Measurements from ENCODE around the gene TMEM61. TPM values are rescaled to one million over a fixed set of nuclear protein-coding genes. Genes with fewer than 3 reads are reported as not detected.
"Not testable (repeated sequence)": the region's sequence is repeated elsewhere in the genome, so short reads cannot be mapped to it uniquely, and the experiment has no call there.

The TMEM61 gene
- total RNA-seq = not detected

DNA sequence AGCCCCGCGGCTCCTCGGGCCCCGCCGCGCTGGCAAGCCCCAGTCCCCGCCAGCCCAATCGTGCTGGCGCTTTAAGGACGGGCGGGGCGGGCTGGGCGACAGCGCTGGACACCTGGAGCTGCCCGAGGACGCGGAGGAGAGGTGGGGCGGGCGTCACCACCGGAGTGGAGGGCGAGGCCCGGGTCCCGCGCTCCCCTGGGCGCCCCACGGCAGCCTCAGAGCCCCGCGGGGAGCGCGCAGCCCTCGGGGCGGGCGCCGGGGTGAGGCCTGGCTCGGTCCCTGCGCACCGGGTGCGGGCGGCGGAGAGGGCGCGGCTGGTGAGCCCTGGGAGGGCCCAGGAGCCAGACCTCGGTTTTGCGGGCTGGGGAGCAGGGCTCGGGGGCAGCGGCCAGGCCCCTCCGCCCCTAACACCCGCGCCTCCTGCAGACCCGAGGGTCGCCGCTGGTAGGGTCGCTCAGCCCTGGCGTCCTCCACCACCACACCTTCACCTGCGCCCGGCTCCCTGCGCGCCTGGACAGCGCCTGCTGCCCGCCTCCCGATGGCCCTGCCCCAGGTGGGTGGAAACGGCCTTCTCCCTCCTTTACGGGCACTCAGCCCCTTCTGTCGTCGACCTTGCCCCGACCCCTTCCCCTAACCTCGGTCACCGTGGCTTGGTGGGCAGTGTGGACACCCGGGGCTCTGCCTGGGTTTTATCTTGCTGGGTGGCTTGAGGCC, at the start of gene TMEM61:
TMEM61 (plus strand) TSS at position 101 of the 714 bp plus-strand sequence; CDS start at position 539, 438 bp downstream.
- DNase-seq = no peak

- no peak for DNase-seq
Observed at GRCh38 chr1:54931275-54931840, 49.1 kb upstream of the TMEM61 start.

- DNase-seq = not testable (repeated sequence)
Observed at GRCh38 chr1:54934081-54934480, 46.3 kb upstream of the TMEM61 start.

GRCh38 chr1:54934869-54935268, 45.6 kb upstream of the TMEM61 start:
- no peak for DNase-seq

GRCh38 chr1:54936791-54937190, 43.6 kb upstream of the TMEM61 start:
- DNase-seq = no peak

GRCh38 chr1:54937469-54937868, 43.0 kb upstream of the TMEM61 start:
- no peak for DNase-seq

DNA sequence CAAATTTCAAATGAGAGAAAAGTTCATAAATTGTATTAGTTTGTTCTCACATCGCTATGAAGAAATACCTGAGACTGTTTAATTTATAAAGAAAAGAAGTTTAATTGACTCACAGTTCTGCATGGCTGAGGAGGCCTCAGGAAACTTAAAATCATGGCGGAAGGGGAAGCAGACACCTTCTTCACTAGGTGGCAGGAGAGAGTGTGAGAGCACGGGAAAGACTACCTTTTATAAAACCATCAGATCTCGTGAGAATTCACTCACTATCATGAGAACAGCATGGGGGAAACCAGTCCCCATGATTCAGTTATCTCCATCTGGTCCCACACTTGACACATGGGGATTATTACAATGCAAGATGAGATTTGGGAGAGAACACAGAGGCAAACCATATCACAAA, 41.5 kb upstream of the TMEM61 start:
- DNase-seq = not testable (repeated sequence)

- no peak for DNase-seq
Observed at GRCh38 chr1:54940042-54940441, 40.4 kb upstream of the TMEM61 start.

DNA sequence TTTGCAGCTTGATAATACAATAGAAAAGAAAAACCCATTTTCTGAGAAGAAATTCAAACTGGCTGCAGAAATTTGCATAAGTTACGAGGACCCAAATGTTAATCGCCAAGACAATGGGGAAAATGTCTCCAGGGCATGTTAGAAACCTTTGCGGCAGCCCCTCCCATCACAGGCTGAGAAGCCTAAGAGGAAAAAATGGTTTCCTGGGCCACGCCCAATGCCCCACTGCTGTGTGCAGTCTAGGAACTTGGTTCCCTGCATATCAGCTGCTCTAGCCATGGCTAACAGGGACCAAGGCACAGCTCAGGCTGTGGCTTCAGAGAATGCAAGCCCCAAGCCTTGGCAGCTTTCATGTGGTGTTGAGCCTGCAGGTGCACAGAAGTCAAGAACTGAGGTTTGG, 37.5 kb upstream of the TMEM61 start:
- DNase-seq = no peak

GRCh38 chr1:54944610-54945392, 35.6 kb upstream of the TMEM61 start:
- peak; percentile 38 for DNase-seq

DNA sequence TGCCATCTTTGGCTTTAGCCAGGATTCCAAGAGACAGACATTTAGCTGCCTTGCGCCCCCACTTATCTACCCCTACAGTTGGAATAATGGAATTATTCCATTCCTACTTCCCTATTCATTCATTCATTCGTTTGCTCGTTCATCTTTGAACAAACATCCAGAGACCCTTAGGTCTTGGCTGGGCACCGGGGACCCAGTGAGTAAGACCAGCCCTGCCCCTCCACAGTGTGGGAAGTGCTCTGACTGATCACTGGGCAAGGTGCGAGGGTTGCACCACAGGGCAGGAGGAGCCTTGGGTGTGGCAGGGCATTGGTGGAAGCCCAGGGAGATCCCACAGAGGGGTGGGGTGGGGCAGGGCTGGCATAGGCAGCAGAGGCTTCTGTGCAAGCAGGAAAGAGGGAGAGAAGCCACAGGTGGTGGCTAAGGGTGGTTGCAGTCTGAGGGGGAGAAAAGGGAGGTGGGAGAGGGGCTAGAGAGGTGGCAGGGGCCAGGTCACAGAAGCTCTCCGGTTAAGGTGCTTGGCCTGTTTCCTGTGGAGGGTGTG, 35.0 kb upstream of the TMEM61 start:
- no peak for DNase-seq

DNA sequence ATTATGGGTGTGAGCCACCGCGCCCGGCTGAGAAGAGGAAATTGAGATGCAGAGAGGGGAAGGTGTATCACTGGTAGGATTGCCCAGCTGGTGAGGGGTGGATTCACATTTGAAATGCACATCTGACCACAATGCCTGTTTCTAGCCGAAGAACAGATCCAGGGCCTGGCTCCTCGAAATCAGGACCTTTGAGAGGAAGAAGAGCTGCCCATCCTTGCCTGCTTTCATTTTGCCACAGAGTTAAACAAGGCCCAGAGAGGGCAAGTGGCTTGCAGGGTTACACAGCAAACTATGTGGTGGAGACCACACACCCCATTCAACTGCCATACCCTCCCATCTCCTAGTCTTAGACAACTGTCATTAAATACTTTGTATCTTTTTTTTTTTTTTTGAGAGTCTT, 32.9 kb upstream of the TMEM61 start:
- DNase-seq = no peak

DNA sequence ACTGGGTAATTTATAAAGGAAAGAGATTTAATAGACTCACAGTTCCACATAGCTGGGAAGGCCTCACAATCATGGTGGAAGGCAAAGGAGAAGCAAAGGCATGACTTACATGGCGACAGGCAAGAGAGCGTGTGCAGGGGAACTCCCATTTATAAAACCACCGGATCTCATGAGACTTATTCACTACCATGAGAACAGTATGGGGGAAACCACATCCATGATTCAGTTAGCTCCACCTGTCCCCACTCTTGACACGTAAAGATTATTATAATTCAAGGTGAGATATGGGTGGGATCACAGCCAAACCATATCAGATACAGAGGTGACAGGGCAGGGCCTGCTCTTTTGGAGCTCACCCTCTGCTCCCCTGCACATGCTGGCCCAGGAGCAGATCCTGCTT, 31.4 kb upstream of the TMEM61 start:
- no peak for DNase-seq

DNA sequence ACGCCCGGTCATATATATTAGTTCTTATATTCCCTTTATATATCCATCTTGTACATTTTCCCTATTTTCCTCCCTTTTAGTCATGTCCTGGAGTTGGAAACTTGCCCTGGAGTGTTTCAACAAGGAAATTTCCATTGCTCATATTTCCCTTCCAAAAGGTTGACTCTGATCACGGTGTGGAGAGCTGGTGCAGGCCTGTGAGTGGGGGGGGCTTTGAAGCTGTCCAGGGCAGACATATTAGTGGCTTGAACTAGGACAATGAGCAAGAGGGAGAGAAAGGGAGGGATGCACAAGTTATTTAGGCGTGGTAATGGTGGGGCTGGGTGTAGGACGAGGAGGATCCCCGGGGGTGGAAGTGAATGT, 30.4 kb upstream of the TMEM61 start:
- no peak for DNase-seq

DNA sequence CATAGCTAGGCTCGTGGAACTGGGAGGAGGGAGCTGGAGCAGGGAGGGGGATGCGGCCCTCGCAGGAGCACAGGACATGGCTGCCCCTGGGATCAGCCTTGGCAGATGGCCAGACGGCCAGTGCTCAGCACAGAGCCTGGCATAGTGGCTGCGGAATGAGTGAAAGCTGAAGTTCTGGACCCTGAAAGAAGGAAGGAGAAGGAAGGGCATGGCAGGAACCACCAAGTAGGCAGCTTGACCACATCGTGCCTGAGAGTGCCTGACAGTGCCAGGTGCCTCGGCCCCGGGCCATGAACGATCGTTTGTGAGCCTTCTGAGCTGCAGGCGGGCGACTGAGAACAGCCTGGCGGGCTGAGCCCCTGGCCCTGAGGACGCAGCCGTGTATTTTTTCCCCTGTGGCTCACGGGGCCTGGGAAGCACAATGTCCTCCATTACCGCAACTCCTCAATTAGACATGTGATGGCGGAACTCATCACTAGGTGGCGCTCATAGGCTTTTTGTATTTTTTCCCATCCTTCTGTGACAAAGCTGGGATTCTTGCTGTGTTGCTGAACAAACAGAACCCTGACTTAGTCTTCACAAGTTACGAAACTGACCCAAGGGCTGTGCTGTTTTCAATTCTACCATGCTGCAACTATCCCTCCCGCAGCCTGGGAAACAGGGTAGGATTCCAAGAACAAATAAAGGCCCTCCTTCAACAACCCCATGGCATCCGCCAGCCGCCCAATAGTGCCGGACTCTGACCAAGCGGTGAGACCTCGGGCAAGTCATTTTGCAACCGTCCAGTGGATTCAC, 29.9 kb upstream of the TMEM61 start:
- DNase-seq = peak; percentile 26

GRCh38 chr1:54951810-54952226, 28.6 kb upstream of the TMEM61 start:
- no peak for DNase-seq

- DNase-seq = no peak
Observed at GRCh38 chr1:54952950-54953718, 27.3 kb upstream of the TMEM61 start.

- DNase-seq = no peak
Observed at GRCh38 chr1:54953846-54954245, 26.6 kb upstream of the TMEM61 start.

DNA sequence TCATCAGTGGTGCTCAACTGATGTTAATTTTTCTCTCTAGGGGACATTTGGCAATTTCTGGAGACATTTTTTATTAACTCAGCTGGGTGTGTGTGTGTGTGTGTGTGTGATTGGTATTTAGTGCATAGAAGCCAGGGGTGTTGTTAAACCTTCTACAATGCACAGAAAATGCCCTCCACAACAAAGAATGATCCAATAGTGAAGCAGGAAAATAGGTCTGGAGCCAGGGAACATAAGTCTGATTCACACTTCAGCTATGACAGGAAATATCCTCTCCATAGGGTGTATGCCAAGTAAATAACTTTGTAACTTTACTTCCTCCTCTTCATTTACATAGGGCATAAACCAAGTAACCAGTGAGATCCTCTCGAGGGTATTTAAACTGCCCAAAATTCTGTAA, 25.1 kb upstream of the TMEM61 start:
- no peak for DNase-seq

DNA sequence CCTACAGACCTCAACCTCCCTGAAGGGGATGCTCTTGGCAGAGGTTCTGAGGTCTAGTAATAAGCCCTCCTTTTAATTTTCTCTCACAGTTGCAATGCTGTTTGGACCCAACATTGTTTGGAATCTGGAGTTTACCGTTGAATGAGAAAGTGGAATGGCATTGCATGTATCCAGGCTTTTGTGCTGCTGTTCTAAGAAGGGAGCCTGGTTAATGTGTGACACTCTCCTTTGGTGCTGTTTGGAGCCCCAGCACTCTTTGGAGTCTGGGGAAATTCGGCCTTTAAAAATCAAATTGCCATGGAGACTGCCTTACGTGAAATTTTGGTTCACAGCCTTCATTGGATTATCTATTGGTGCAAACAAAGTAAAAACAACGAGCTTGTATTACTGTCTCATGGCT, 23.7 kb upstream of the TMEM61 start:
- no peak for DNase-seq

DNA sequence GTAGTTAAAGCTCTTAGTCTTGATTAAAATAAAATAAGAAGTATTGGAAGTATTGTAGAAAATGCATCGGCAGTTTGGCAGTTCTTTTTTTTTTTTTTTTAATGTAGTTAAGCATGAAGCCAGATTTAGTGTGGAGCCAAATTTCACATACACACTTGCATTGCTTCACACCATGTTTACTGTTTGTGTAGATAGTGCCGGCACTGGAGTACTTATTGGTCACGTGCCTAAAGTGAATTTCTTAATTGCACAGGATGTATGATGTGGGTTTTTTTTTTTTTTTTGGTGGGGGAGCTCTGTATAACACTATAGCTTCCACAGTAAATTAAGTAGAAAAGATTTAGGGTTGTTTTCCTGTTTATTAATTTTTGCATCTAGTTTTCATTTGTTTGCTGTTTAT, 21.2 kb upstream of the TMEM61 start:
- no peak for DNase-seq
